NCI-H2171 treated with DMSO at 0.1 percent for 48 hours (cell line): ENCODE data around the gene CAPRIN1.
"Not testable (repeated sequence)": the region's sequence is repeated elsewhere in the genome, so short reads cannot be mapped to it uniquely, and the experiment has no call there.

Source experiments
- DNase-seq: peaks from one replicate; lab custom pipeline; 2025; lab: John Stamatoyannopoulos, UW

The CAPRIN1 gene

GRCh38 chr11:34086554-34087283 lies 35.2 kb downstream of the CAPRIN1 start:
- no peak for DNase-seq

GRCh38 chr11:34091825-34092224 lies 40.3 kb downstream of the CAPRIN1 start:
- DNase-seq = no peak

GRCh38 chr11:34094900-34095299 lies 43.4 kb downstream of the CAPRIN1 start:
- DNase-seq = not testable (repeated sequence)

- DNase-seq = no peak
Observed at GRCh38 chr11:34098813-34099212, 47.3 kb downstream of the CAPRIN1 start.

GRCh38 chr11:34104680-34105078 lies 53.1 kb downstream of the CAPRIN1 start:
- no peak for DNase-seq

GRCh38 chr11:34105079-34105956 lies 53.8 kb downstream of the CAPRIN1 start, which contains the start of gene NAT10:
Gene NAT10 (plus strand): TSS chr11:34105629. CDS start chr11:34108226, 2,597 bp downstream.
- peak; percentile 100 for DNase-seq

- DNase-seq = peak; percentile 67
Observed at GRCh38 chr11:34105957-34106504, 54.5 kb downstream of the CAPRIN1 start.

- DNase-seq = no peak
Observed at GRCh38 chr11:34111722-34112270, 60.3 kb downstream of the CAPRIN1 start.

- DNase-seq = no peak
Observed at GRCh38 chr11:34114014-34114413, 62.5 kb downstream of the CAPRIN1 start.

GRCh38 chr11:34114471-34114870 lies 62.9 kb downstream of the CAPRIN1 start:
- no peak for DNase-seq

- DNase-seq = peak; percentile 92
Observed at GRCh38 chr11:34120651-34121050, 69.1 kb downstream of the CAPRIN1 start.

GRCh38 chr11:34124885-34125668 lies 73.5 kb downstream of the CAPRIN1 start:
- DNase-seq = no peak

GRCh38 chr11:34126959-34127848 lies 75.7 kb downstream of the CAPRIN1 start:
- DNase-seq = no peak

- DNase-seq = no peak
Observed at GRCh38 chr11:34128824-34129223, 77.3 kb downstream of the CAPRIN1 start.

GRCh38 chr11:34132261-34132965 lies 80.9 kb downstream of the CAPRIN1 start:
- no peak for DNase-seq

- no peak for DNase-seq
Observed at GRCh38 chr11:34134765-34135164, 83.2 kb downstream of the CAPRIN1 start.

GRCh38 chr11:34135439-34135838 lies 83.9 kb downstream of the CAPRIN1 start:
- no peak for DNase-seq

GRCh38 chr11:34136420-34136819 lies 84.9 kb downstream of the CAPRIN1 start:
- no peak for DNase-seq

- no peak for DNase-seq
Observed at GRCh38 chr11:34139346-34139745, 87.8 kb downstream of the CAPRIN1 start.

GRCh38 chr11:34140149-34140548 lies 88.6 kb downstream of the CAPRIN1 start:
- no peak for DNase-seq
